ENCODE data around the gene INA.

- TF ChIP-seq CTCF (conservative IDR thresholded peaks at IDR 0.05; ENCODE audit: low read depth, low read length) (no peak), EZH2 (IDR thresholded peaks at IDR 0.05; ENCODE audit: borderline replicate concordance, low read depth, low read length, poor library complexity, severe bottlenecking) (no peak)
These were observed 22.2 kb upstream of the INA start for GRCh38 chr10:103254538-103255325.
